Type B pancreatic cell (in vitro differentiated cells): Measurements from ENCODE around the gene RBM15B. TPM values are rescaled to one million over a fixed set of nuclear protein-coding genes. Genes with fewer than 3 reads are reported as not detected.
A peak's percentile ranks its signal among the peaks of the same experiment; 100 is the strongest.

Source experiments
- DNase-seq: peaks from one replicate; pipeline ENCODE4 v3.0.0; 2021; ENCODE audit warnings: mixed read lengths; ENCODE audit not compliant: unreplicated experiment; ENCODE audit errors: extremely low spot score
- H3K27ac Mint-ChIP-seq: 2 replicates; pipeline ENCODE4 v1.8.0; 2021; ENCODE audit warnings: mild to moderate bottlenecking, mixed read lengths
- H3K27me3 Mint-ChIP-seq: 2 replicates; pipeline ENCODE4 v1.8.0; 2021; ENCODE audit warnings: mixed read lengths
- H3K36me3 Mint-ChIP-seq: 2 replicates; pipeline ENCODE4 v1.8.0; 2021; ENCODE audit warnings: mixed read lengths
- H3K4me1 Mint-ChIP-seq: one replicate; pipeline ENCODE4 v1.8.0; 2021; ENCODE audit warnings: mixed read lengths; ENCODE audit not compliant: unreplicated experiment
- H3K4me3 Mint-ChIP-seq: 2 replicates; pipeline ENCODE4 v1.8.0; 2021; ENCODE audit warnings: mild to moderate bottlenecking, mixed read lengths
- H3K9me3 Mint-ChIP-seq: 2 replicates; pipeline ENCODE4 v1.8.0; 2021; ENCODE audit warnings: mixed read lengths
- total RNA-seq: library from RNA; stranded (reverse); gene quantifications from 2 replicates; pipeline ENCODE4 v1.2.1, GENCODE V29; 2021; ENCODE audit warnings: low replicate concordance
- TF ChIP-seq, protein P1 (sequence below): fragments of 200-600 bp; sonication (generic); conservative IDR thresholded peaks from 2 replicates; pipeline ENCODE4 v1.5.0; 2021; ENCODE audit warnings: antibody characterized with exemption, mild to moderate bottlenecking

RBM15B gene
- total RNA-seq, 1 donor from 2014 or later: 66.4 TPM

DNA sequence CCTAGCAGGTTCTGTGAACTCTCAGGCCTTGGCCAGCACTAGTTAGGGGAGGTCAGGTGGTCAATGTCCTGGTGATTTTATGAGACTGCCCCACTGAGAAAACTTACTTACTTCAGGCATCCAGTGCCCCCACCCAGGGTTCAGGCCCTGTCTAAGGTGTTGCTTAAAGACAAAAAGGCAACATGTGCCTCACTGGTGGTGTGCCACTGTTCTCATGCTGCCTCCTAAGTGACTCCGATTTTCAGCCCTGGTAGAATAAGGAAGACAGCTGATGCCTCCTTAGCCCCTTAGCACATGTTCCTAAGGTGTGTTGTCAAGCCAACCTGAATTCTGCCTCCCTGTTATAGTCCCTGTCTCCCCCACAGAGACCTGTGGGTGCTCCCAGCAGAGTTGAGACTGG lies 5.3 kb downstream of the RBM15B start:
- no peak for DNase-seq
- Mint-ChIP-seq H3K27ac (peak overlapping the region; percentile 65), H3K27me3 (no peaks in the 10 kb centered on the region), H3K4me3 (no peak overlapping the region), H3K9me3 (no peaks in the 10 kb centered on the region), H3K4me1 (peaks cover 24% of the 10 kb centered on the region), H3K36me3 (peaks cover 32% of the 10 kb centered on the region)
- TF ChIP-seq, protein P1, sequence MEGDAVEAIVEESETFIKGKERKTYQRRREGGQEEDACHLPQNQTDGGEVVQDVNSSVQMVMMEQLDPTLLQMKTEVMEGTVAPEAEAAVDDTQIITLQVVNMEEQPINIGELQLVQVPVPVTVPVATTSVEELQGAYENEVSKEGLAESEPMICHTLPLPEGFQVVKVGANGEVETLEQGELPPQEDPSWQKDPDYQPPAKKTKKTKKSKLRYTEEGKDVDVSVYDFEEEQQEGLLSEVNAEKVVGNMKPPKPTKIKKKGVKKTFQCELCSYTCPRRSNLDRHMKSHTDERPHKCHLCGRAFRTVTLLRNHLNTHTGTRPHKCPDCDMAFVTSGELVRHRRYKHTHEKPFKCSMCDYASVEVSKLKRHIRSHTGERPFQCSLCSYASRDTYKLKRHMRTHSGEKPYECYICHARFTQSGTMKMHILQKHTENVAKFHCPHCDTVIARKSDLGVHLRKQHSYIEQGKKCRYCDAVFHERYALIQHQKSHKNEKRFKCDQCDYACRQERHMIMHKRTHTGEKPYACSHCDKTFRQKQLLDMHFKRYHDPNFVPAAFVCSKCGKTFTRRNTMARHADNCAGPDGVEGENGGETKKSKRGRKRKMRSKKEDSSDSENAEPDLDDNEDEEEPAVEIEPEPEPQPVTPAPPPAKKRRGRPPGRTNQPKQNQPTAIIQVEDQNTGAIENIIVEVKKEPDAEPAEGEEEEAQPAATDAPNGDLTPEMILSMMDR: no peak

DNA sequence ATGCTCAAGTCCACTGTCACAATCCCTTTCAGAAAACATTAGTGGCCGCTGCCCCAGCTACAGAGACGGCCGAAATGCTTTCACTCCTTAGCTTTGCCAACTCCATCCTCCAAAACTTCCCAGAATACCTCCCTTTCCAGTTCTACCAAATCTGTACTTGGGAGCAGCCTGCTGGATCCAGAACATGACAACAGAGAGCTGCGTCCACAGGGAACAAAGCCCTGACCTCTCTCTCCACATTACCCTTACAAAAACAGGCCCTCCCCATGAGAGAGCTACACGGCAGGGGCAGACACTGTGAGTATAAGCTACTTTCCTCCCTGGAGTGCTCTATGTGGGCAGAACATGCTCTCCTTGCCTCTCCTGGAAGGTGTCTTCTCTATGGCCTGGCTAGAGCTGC lies 6.3 kb downstream of the RBM15B start:
- H3K4me3 Mint-ChIP-seq: no peak overlapping the region
- peaks cover 24% of the 10 kb centered on the region for H3K4me1 Mint-ChIP-seq

DNA sequence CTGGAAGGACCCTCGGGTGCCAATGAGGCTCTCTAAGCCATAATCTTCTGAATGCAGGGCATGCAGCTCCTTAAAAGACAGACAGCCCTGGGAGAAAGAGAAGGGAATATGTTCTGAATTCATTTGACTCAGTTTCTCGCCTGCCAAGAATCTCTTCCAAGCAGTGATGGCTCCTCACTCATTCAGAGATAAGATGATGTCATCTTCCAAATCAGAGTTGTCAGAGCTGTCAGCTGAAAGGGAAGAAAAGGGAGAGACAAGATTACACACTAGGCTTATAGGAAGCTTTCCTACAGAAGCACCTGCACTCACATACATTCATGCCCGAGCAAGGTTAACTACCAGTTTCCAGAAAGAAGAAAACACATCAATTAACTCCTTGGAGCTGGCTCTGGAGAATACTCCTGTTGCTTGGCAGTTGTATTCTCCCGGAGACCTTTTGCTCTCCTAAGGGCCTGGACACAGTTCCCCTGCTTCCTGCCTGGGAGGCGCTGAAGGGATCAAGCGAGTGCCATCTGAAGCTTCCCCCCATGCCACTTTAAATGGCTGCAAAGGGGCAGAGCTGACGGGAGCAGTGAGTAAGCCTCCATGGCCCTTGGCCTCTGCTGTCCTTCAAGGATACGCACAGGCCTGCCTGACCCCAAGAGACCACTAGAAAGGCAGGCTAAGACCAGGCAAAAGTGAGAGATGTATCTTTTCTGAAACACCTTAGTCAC lies 7.7 kb downstream of the RBM15B start:
- DNase-seq: no peak
- peaks cover 24% of the 10 kb centered on the region for H3K4me1 Mint-ChIP-seq
- no peak overlapping the region for H3K4me3 Mint-ChIP-seq
- TF ChIP-seq, protein P1: no peak
- no peak overlapping the region for H3K27ac Mint-ChIP-seq
- no peaks in the 10 kb centered on the region for H3K9me3 Mint-ChIP-seq
- H3K36me3 Mint-ChIP-seq: peaks cover 31% of the 10 kb centered on the region
- no peaks in the 10 kb centered on the region for H3K27me3 Mint-ChIP-seq

More for the DNA sequence above, 6.3 kb downstream of the RBM15B start:
- DNase-seq: no peak
- Mint-ChIP-seq H3K9me3 (no peaks in the 10 kb centered on the region), H3K27ac (peak overlapping the region; percentile 63), H3K36me3 (peaks cover 35% of the 10 kb centered on the region), H3K27me3 (no peaks in the 10 kb centered on the region)
- TF ChIP-seq, protein P1: no peak

DNA sequence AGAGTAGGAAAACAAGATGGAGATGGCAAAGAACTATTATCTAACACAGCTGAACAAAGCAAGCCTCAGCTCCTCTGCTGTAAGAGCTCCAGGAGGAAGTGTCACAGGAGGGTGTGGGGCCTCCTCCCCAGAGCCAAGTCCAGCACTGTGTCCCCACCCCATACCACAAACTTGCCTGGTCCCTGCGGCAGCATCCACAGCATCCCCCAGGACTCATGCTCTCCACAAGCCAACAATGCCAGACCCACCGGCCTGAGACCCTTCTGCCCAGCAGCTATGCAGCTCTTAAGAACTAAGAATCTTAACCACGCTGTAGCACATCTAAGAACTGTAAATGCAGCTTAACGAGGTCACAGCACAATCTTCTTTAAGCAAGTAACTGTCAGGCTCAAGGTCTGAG lies 9.1 kb downstream of the RBM15B start:
- Mint-ChIP-seq H3K36me3 (peaks cover 17% of the 10 kb centered on the region), H3K4me3 (no peak overlapping the region), H3K27ac (peak overlapping the region; percentile 40), H3K27me3 (no peaks in the 10 kb centered on the region), H3K4me1 (peaks cover 10% of the 10 kb centered on the region), H3K9me3 (no peaks in the 10 kb centered on the region)
- TF ChIP-seq, protein P1: no peak
- no peak for DNase-seq

DNA sequence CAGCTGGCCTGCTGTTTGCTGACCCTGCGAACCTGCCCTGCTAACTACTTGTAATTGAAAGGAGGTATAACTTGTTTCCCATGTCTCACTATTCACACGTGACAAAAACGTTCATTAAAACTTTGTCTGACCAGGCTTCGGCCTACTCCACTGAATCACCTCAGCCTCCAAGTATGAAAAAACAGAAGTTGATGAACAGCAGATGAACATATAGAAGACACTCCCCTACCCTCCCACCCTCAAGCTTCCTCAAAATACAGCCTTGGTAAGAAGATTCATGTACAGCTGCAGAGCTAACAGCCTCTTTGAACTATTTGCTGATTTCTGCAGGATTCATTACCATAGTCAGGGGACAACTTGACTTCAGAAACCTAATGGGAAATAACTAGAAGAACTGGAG lies 10.7 kb downstream of the RBM15B start:
- DNase-seq: no peak
- Mint-ChIP-seq H3K27ac (peak overlapping the region; percentile 9), H3K9me3 (no peaks in the 10 kb centered on the region), H3K36me3 (peaks cover 11% of the 10 kb centered on the region), H3K4me1 (peaks cover 2% of the 10 kb centered on the region), H3K4me3 (no peak overlapping the region), H3K27me3 (no peaks in the 10 kb centered on the region)
- TF ChIP-seq, protein P1: no peak
